ENCODE results near the gene FGGY.

Gene FGGY

DNA sequence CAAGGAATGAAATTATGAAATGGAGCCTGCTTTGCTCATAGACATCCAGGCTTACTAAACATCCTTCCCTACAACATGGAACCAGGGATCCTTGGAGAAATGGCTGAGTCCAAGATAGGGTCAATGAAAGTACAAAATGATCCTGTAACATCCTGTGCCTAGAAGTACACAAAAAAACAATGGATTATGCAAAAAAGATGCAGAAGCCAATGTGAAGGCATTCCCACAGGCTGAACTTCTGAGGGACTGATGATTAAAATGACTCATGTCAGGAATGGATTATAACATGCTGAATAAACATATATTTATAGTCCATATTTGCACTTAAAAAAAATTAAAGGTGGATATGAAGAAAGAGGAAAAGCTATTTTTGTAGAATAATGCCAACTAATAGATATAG, 507.4 kb downstream of the FGGY start:
- no peak for DNase-seq (ENCODE audit: low spot score)
- FAIRE-seq: no peak

DNA sequence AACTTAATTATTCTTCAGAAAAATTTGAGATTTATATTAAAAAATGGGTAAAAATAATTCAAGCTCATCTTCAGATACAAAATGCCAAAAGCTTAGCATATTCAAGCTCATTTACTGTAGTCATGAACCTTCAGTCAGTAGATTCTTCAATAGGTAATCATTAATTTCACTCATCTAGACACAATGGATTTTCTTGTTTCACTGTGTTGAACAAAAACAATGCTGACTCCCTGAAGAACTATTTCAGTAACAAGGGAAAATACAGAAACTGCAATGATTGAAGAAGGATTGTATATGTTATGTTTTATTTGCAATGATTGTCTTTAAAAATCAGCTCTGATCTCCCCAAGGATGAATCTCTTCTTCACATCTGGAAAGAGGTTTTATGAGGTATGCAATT, 508.7 kb downstream of the FGGY start:
- DNase-seq (ENCODE audit: low spot score) (no peak), FAIRE-seq (no peak)
